GM19240 (cell line): ENCODE measurements around the gene ATP10A.

Experiments
- DNase-seq: peaks from one replicate; pipeline ENCODE4 v3.0.0; 2011; ENCODE audit warnings: low spot score; ENCODE audit not compliant: insufficient read length

Gene ATP10A, protein sequence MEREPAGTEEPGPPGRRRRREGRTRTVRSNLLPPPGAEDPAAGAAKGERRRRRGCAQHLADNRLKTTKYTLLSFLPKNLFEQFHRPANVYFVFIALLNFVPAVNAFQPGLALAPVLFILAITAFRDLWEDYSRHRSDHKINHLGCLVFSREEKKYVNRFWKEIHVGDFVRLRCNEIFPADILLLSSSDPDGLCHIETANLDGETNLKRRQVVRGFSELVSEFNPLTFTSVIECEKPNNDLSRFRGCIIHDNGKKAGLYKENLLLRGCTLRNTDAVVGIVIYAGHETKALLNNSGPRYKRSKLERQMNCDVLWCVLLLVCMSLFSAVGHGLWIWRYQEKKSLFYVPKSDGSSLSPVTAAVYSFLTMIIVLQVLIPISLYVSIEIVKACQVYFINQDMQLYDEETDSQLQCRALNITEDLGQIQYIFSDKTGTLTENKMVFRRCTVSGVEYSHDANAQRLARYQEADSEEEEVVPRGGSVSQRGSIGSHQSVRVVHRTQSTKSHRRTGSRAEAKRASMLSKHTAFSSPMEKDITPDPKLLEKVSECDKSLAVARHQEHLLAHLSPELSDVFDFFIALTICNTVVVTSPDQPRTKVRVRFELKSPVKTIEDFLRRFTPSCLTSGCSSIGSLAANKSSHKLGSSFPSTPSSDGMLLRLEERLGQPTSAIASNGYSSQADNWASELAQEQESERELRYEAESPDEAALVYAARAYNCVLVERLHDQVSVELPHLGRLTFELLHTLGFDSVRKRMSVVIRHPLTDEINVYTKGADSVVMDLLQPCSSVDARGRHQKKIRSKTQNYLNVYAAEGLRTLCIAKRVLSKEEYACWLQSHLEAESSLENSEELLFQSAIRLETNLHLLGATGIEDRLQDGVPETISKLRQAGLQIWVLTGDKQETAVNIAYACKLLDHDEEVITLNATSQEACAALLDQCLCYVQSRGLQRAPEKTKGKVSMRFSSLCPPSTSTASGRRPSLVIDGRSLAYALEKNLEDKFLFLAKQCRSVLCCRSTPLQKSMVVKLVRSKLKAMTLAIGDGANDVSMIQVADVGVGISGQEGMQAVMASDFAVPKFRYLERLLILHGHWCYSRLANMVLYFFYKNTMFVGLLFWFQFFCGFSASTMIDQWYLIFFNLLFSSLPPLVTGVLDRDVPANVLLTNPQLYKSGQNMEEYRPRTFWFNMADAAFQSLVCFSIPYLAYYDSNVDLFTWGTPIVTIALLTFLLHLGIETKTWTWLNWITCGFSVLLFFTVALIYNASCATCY (N-terminal part only)

DNA sequence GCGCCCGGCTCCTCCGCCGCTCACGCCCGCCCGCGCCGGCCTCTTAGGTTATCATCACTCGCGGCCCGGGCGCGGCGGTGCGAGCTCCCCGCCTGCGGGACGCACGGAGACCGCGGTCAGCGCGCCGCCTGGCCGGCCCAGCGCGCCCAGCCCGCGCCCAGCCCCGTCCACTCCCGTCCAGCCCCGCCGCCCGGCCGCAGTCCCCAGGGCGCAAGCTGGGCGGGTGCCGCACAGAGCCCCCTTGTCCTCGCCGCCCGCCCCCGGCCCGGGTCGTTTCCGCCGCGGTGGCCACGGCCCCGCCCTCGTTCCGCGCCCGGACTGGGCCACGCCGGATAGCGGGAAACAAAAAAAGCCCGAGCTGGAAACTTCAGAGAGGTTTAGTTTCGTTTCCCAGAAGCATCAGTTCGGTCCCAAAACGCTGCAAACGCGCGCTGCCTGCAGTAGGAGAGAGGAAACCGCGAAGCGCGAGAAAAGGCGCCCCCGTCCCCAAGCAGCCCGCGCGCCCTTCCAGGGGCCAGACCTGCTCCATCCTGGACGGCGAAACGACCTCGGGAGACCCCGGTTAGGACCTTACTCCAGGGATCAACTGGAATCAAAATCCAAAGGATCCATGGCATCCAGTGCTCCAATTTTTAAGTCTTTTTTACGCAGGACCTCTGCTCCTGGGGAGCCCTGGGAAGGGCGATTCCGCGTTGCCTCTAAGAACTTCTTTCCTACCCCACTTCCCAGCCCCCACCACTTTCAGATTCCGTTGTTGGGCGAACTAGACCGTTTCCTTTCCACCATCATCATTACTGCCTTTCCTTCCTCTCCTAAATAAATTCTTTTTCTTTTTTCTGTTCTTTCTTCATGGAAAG is at the start of gene ATP10A:
ATP10A (minus strand) TSS at position 217 of the 857 bp plus-strand sequence. CDS start 231 bp downstream, outside the sequence.
- no peak for DNase-seq

DNA sequence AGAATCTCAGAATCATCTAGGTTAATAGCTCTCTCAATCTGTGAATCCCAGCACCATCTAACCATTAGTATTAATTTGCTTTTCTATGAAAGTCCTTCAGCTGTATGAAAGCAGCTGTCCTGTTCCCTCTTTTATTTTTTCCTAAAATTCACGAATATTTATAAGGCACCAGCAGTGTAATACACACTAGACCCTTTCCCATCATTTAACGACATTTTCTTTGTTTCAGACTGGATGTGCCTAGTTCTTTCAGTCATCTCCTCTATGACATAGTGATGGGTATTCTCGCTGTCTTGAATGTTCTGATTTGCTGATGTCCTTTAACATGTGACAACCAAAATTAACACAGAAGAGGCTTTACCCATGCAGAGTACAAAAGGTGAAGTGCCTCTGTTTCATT is 48.9 kb upstream of the ATP10A start:
- no peak for DNase-seq

DNA sequence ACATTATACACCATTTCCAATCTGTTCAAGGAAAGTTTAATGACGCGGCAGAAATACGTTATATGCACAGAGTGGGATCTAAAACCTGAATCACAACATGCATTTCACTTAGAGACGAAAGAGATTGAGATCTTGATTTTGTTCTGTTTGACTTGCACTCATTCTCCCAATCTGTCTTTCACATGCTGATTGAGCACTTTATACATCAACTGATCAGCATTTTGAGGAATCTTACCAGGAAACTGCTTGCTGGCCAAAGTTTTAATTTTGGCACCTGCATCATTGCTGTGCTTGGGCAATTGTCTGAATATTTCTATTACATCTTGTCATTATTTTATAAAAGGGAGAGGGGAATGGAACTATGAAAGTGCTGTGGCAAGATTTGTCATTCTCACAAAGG is 47.7 kb upstream of the ATP10A start:
- no peak for DNase-seq

DNA sequence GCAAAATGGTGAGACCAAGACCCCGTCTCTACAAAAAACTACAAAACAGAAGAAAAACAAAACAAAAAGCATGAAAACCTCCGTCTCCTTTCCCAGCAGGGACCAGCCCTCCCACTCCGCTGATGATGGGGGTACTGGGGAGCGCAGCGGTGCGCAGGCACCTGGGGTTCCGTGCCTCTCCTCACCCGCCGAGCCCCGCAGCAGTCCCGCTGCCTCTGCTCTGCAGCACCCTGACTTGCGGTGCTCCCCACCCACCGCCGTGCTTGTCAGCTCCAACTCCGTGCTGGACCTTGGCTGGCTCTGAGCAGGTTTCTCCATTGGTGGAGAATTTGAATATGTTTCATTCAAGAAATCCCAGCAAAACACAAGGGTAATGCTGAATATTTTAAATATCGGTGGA is 46.7 kb upstream of the ATP10A start:
- no peak for DNase-seq

DNA sequence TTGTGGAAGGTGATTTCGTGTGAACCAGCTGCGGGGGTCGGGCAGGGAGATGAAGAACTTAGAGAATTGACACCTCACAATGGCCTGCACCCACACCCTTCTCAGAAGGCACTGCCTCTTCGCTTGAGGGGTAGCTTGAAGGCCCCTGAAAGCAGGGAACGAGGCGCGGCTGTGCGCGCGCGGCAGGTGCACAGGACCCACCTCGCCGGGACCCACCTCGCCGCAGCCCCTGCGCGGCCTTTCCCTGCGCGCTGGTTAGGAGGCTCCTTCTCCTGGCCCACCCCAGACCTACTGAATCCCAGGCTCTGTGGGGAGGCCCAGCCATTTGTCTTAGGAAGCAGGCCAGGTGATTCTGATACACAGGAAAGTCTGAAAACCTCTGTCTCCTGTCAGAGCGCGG is 46.2 kb upstream of the ATP10A start:
- DNase-seq: no peak

DNA sequence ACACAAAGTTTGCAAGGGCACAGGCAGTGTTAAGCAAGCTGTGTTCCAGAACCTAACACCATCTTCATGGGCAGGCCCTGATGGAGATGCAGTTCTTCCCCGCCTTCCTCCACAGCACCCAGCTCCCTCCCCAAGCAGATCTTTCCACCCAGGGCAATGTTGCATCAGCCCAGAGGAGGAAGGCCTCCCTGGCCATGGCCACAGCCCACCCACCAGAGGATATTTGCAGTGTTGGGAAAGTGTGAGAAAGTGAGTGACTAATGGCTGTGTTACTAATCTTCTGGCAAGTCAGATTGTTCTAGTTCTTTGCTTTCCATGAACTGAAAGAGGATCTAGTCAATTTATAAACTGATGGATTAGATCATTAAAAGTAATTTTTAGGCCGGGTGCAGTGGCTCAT is 42.0 kb upstream of the ATP10A start:
- DNase-seq: no peak

DNA sequence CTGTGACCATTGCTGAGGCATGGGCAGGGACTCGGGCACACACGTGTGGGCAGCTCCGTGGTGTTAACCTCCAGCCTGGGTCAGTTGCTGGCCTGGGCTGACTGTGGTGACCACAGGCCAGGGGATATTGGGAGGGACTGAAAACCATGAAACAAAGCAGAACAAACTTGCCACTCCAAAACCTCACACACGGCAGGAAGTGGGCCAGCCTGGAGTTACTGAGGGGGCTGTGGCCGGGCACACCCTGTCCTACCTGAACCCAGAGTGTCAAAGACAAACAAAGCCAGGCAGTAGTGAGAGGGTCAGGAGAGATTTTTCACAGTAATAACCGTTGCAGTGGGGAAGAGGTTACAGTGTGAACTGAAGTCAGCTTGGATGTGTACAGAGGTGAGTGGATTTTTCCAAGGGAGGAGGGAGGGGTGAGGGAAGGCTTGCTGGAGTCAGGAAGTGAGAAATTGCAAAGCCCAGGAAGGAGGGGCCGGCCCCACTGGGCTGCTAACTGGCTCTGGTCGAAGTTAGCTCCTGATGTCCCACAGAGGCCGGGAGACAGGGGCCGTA is 40.0 kb upstream of the ATP10A start:
- no peak for DNase-seq

DNA sequence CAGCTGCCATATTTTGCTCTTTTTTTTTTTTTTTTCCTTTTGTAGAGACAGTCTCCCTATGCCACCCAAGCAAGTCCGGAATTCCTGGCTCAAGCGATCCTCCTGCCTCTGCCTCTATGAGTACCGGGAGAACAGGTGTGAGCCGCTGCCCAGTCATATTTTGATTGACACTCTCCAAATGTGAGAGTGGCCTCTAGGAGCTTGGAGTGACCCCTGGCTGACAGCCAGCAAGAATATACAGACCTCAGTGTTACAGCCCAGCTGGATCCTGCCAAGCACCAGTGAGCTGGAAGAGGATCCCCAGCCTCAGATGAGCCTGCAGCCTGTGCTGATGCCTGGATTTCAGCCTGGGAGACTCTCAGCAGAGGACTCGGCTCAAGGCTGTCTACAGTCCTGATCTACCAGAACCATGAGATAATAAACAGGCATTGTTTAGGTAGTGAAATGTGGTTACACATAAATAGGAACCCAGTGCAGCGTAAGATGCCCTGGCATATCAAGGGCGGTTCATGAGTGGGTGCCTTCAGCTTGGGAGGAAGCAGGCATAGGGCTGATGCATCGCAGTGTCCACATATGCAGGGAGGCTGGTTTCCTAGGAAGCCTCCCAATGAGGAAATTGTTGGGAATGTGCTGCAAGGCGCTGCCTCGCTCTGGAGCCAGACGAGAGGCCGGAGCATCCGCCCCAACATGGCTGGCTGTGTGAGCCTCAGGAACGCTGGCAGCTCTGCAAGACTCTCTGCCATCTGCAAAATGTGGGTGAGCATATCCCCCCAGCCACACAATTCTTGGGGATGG is 38.9 kb upstream of the ATP10A start:
- DNase-seq: no peak

DNA sequence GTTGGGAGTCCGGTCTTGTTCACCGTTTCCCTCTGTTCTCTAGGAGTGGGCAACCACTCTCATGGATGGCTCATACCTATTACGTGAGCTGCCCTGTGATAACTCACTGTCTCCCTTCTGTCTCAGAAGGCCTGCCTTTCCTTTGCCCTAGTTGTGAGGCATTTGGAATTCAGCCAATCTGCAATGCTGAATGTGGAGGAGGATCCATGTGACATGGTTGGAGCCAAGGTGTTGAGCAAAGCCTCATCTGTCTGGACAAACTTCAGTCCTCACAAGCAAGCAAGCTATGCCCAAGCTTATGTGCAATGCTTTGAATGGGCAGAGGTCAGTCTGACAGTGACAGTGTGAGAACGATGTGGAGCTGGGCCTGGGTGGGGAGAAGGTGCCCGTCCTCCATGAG is 37.8 kb upstream of the ATP10A start:
- no peak for DNase-seq

DNA sequence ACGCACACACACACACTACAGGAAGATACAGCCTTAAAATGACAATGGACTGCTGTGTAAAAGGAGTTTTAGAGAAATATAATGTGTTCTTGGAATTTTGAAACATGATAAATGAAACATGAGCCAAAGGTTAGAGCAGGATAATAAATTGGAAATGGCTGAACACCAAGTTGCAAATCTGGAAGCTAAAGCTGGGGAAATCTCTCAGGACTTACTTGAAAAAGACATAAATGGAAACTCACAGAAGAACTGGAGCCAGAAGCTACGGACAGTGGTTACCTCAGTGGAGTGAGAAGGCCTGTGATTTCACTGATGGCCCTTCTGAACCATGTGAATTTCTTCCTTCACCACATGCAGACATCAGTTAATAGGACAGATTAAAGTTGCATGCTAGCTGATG is 37.3 kb upstream of the ATP10A start:
- DNase-seq: no peak

DNA sequence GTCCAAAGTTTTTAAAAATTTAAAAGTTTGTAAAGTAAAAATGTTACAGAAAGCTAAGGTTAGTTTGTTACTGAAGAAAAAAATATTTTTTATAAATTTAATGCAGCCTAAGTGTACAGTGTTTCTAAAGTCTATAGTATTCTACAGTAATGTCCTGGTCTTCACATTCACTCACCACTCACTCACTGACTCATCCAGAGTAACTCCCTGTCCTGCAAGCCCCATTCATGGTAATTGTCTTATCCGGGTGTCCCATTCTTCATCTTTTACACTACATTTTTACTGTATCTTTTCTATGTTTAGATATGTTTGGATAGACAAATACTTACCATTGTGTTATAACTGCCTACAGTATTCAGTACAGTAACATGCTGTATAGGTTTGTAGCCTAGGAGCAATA is 36.7 kb upstream of the ATP10A start:
- no peak for DNase-seq

DNA sequence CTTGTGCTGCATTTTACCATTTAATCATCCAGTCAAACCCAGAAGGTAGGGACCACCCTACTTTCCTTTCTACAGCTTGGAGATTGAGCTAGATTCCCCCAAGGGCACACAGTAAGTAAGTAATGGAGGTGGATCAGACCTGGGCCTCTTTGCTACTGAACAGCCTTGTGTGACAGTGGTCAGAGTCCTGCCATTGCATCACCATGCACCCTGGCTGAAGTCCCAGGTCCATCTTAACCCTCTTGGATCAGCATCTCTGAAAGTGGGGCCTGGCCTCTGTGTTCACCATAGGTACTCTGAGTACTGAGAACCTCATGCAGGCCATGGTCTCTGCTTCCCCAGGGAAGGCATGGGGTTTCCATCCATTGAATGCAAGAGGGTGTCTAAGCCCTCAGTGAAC is 34.5 kb upstream of the ATP10A start:
- DNase-seq: no peak

DNA sequence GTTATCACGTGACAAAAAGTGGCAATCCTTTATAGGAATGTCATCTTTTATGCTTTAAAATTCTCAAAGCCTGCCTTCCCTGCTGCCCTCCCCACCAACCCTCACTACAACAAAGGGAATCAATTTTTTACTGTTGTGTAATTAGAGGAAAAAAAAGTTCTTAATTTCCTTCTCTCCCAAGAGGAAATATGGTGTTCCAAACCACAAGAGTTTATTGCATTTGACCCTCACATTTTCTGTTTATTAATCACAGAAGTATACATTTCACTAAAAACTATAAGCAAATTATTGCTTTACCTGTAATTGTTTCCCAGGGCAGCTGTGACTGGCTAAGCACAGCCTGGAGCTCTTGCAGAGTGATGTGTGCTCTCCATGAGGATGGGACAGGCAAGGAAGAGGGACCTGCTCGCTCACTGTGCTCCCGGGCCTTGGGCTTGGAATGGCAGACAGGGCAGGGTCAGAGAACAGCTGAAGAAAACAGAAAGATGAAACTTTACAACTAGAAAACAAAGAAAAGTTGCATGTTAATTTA is 31.3 kb upstream of the ATP10A start:
- DNase-seq: no peak

DNA sequence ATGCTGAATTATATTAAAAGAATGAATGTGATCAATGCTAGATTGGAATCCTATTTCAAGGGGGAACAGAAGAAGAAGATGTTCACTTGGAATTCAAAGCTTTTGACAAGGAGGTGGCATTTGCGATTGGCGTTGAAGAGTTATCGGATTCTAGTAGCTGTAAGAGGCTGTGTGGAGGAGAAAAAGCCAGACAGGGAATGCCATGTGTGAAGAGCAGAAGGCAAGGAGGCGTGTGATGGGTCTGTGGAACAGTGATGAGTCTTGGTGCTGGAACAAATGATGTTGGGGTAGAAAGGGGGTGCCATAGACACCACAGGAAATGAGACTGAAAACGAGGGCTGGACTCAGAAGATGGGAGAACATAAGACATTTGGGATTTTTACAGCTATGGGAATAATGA is 30.5 kb upstream of the ATP10A start:
- DNase-seq: no peak

DNA sequence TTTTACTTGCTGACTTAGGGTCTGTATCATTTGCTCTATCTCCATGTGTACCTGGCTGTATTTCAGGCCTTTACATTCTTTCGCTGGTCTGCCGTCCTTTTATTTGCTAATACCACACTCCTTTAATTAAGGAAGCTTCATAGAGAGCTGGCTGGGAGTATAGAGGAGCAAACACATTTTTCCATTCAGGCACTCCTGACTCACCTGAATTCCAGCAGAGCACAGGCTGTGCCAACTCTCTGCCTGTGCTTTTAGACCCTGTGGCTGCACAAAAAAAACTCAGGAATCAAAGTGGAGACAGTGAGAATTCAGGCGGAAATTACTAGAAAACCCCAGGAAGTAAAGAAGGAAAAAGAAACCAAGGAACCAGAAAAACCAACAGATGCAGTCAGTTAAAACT is 29.0 kb upstream of the ATP10A start:
- no peak for DNase-seq

DNA sequence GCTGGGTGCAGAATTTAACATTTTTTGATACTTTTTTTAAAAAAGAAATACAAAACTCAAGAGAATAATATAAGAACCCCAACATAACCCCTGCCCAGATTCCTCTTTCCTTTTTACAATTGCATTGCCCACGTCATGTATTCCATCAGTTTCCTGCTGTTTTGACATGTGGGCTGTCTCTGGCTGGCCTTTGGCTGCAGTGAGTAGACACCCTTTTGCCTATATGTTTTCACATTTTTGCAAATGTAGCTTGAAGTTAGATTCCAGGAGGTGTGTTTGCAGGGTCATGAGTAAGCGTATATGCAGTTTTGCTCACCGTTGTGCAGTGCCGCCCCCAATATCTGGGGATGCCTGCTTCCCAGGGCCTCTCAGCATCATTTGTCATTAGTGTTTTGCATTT is 28.0 kb upstream of the ATP10A start:
- no peak for DNase-seq

DNA sequence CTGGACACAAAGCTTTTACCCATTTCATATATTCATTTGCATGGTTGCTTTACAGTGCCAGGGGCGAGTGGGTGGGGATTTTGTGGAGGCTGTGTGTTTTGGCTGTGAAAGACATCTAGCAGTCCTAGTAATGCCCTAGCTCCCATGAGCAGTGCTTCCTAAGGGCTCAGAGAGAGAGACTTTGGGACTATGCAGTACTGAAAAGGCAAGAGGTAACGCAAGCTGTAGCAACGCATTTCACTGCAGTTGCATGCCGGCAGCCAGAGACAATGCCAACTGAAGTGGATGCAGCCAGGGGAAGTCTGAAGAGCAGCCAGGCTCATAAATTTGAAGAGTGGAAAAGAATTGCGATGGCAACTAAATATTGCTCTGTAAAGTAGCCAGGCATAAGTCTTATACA is 27.4 kb upstream of the ATP10A start:
- DNase-seq: no peak

DNA sequence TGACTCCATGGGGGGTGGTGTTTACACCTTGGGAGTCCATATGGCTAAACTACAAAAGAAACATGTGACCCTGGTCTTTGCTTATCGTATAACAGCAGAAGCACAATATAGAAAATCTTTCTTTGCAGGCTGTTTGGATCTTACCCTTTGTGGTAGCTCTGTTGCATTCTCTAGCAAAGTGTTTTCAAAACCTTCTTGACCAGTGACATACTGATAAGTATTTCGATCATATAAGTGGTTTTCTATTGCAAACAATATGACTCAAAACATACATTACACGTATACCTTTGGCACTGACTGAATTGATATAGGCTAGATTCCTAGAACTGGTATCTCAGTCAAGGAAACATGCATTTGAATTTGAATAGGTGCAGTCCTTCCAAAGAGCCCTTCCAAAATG is 24.7 kb upstream of the ATP10A start:
- no peak for DNase-seq

DNA sequence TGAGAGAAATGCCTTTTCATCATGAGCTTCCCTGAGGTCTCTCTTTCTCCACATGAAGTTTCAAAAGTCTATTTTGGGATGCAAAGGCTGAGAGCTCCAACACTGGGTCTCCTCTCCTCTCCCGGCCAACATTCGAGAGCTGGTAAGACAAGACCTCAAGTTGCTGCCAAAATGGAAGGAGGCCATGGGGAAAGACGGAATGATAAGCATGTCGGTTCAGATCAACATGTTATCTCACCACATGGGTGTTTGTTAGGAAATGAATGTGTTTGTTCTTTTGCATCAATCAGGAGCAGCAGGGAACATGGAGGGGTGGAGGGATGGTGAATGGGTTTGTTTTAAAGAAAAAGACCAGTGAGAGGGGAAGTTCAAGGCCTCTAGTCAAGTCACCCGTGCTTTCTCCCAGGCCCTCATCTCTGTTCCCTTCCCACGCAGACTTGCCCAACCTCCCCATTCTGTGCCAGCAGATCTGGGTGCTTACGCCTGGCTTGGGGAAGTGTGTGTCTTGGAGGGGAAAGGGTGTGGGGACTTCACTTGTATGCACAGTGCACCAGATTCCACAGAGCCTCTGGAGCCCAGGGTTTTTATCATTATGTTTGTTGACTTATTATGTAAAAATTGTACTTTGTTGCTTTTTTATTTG is 23.5 kb upstream of the ATP10A start:
- no peak for DNase-seq
